GM23338 (cell line): Measurements from ENCODE around the gene WDR70. TPM values are rescaled to one million over a fixed set of nuclear protein-coding genes. Genes with fewer than 3 reads are reported as not detected.
"Not testable (repeated sequence)": the region's sequence is repeated elsewhere in the genome, so short reads cannot be mapped to it uniquely, and the experiment has no call there.

Experiments
- ATAC-seq: fragments of 200-7000 bp; cut with Tn5 transposase; 3 replicates; pipeline ENCODE4 v1.9.1; 2020
- DNase-seq: peaks from one replicate; pipeline ENCODE4 v3.0.0-alpha.2; 2015; ENCODE audit warnings: low spot score
- H2AFZ ChIP-seq: fragments of 200-600 bp; sonication (generic); 2 replicates; pipeline ENCODE4 v1.8.0; 2016; ENCODE audit warnings: antibody characterized with exemption, mild to moderate bottlenecking, moderate library complexity
- H3F3A ChIP-seq: fragments of 200-600 bp; sonication (generic); replicated peaks from 2 replicates; pipeline ENCODE4 v1.8.0; 2017; ENCODE audit warnings: antibody characterized with exemption, mixed run types, low read depth
- H3K27ac ChIP-seq: fragments of 200-600 bp; sonication (generic); 2 replicates; pipeline ENCODE4 v1.6.1; 2016; ENCODE audit warnings: low read depth
- H3K27me3 ChIP-seq: fragments of 200-600 bp; sonication (generic); 2 replicates; pipeline ENCODE4 v1.8.0; 2016; ENCODE audit warnings: mild to moderate bottlenecking, mixed run types, moderate library complexity; ENCODE audit not compliant: insufficient read depth
- H3K36me3 ChIP-seq: fragments of 200-600 bp; sonication (generic); 2 replicates; pipeline ENCODE4 v1.8.0; 2016; ENCODE audit warnings: mild to moderate bottlenecking; ENCODE audit not compliant: insufficient read depth
- H3K4me1 ChIP-seq: fragments of 200-600 bp; sonication (generic); 2 replicates; pipeline ENCODE4 v1.8.0; 2016; ENCODE audit warnings: mild to moderate bottlenecking, moderate library complexity; ENCODE audit not compliant: insufficient read depth
- H3K4me2 ChIP-seq: fragments of 200-600 bp; sonication (generic); 2 replicates; pipeline ENCODE4 v1.7.1; 2017; ENCODE audit warnings: mixed run types
- H3K4me3 ChIP-seq: fragments of 200-600 bp; sonication (generic); 2 replicates; pipeline ENCODE4 v1.6.1; 2016; ENCODE audit warnings: mixed run types
- H3K79me2 ChIP-seq: fragments of 200-600 bp; sonication (generic); replicated peaks from 2 replicates; pipeline ENCODE4 v1.8.0; 2017; ENCODE audit warnings: mild to moderate bottlenecking; ENCODE audit not compliant: insufficient read depth
- H3K9me2 ChIP-seq: fragments of 200-600 bp; sonication (generic); 2 replicates; pipeline ENCODE4 v1.8.0; 2017; ENCODE audit not compliant: insufficient read depth
- H4K20me1 ChIP-seq: fragments of 200-600 bp; sonication (generic); replicated peaks from 2 replicates; pipeline ENCODE4 v1.8.0; 2017; ENCODE audit warnings: mild to moderate bottlenecking; ENCODE audit not compliant: insufficient read depth
- H3K27ac Mint-ChIP-seq: 2 replicates; pipeline ENCODE4 v1.8.0; 2020; ENCODE audit warnings: inconsistent platforms, mild to moderate bottlenecking, moderate library complexity, mixed read lengths
- H3K27me3 Mint-ChIP-seq: 3 replicates; pipeline ENCODE4 v1.8.0; 2022; ENCODE audit warnings: low read depth, mild to moderate bottlenecking, moderate library complexity, mixed read lengths, inconsistent platforms; ENCODE audit not compliant: insufficient read depth, poor library complexity
- H3K36me3 Mint-ChIP-seq: 3 replicates; pipeline ENCODE4 v1.8.0; 2021; ENCODE audit warnings: low read depth, mild to moderate bottlenecking, inconsistent platforms, moderate library complexity, mixed read lengths
- H3K4me1 Mint-ChIP-seq: 3 replicates; pipeline ENCODE4 v1.8.0; 2020; ENCODE audit warnings: mild to moderate bottlenecking, inconsistent platforms, mixed read lengths
- H3K4me3 Mint-ChIP-seq: 3 replicates; pipeline ENCODE4 v1.8.0; 2021; ENCODE audit warnings: moderate library complexity, mild to moderate bottlenecking, inconsistent platforms, mixed read lengths
- H3K9me3 Mint-ChIP-seq: 3 replicates; pipeline ENCODE4 v1.8.0; 2020; ENCODE audit warnings: moderate library complexity, mild to moderate bottlenecking, inconsistent platforms, mixed read lengths
- CTCF ChIP-seq, 2 experiments: fragments of 200-600 bp in 1 of 2; sonication (generic) in 1 of 2; conservative IDR thresholded peaks; 2 replicates each; pipeline versions ENCODE4 v1.5.1 to v1.6.1; 2016 to 2017; ENCODE audit warnings: antibody characterized with exemption in 2 of 2, low read depth in 2 of 2, mild to moderate bottlenecking in 2 of 2, moderate library complexity in 1 of 2
- EZH2 ChIP-seq: fragments of 200-600 bp; sonication (generic); IDR thresholded peaks from one replicate; pipeline ENCODE4 v1.8.0; 2017; ENCODE audit warnings: antibody characterized with exemption, mild to moderate bottlenecking, low read depth; ENCODE audit not compliant: unreplicated experiment
- JUNB ChIP-seq: IDR thresholded peaks from one replicate; pipeline ENCODE4 v1.6.1; 2016; ENCODE audit warnings: antibody characterized with exemption; ENCODE audit not compliant: unreplicated experiment
- POLR2AphosphoS5 ChIP-seq: IDR thresholded peaks from 2 replicates; pipeline ENCODE4 v1.6.1; 2016; ENCODE audit warnings: antibody characterized with exemption, low read depth
- STAT1 ChIP-seq: IDR thresholded peaks from one replicate; pipeline ENCODE4 v1.6.1; 2016; ENCODE audit warnings: antibody characterized with exemption; ENCODE audit not compliant: unreplicated experiment
- ZNF331 ChIP-seq: fragments of 250-450 bp; sonication (Bioruptor Pico); IDR thresholded peaks from 2 replicates; pipeline ENCODE4 v1.5.0; 2020; ENCODE audit warnings: low read depth, mild to moderate bottlenecking, moderate library complexity
- polyA plus RNA-seq: library from polyadenylated mRNA; unstranded; fragments of >200 nt; fragmentation: Nextera tagmentation; extraction: Ambion mirVana; gene quantifications from 2 replicates; pipeline ENCODE4 v1.2.1, GENCODE V29; 2016
- total RNA-seq: library from RNA; depleted of rRNA; stranded (reverse); fragments of >200 nt; shearing (Covaris generic); gene quantifications from 2 replicates; pipeline ENCODE4 v1.2.3, GENCODE V29; 2014

The WDR70 gene
- total and polyA plus RNA-seq, 2 experiments from 2014 or later = 34.9 to 86.7 TPM

- not testable (repeated sequence) for H3K9me2 ChIP-seq, H4K20me1 ChIP-seq, DNase-seq, H3K27me3 Mint-ChIP-seq, H3K27me3 ChIP-seq, H3K79me2 ChIP-seq, H3K27ac ChIP-seq, H3K4me3 Mint-ChIP-seq, H3K36me3 ChIP-seq, H3K4me3 ChIP-seq, ATAC-seq, H3F3A ChIP-seq, H3K4me2 ChIP-seq, H2AFZ ChIP-seq, H3K4me1 ChIP-seq, H3K4me1 Mint-ChIP-seq, H3K27ac Mint-ChIP-seq
- Mint-ChIP-seq H3K9me3 (peaks cover 15% of the 10 kb centered on the region; the same call in 2 of the 3 replicates), H3K36me3 (peaks cover 55% of the 10 kb centered on the region)
Observed at GRCh38 chr5:37445783-37446182, 66.7 kb downstream of the WDR70 start.

GRCh38 chr5:37448941-37449340, 69.8 kb downstream of the WDR70 start:
- H3F3A ChIP-seq = no peaks in the 10 kb centered on the region
- no peaks in the 10 kb centered on the region for H3K4me1 Mint-ChIP-seq
- H3K27ac ChIP-seq = no peak overlapping the region
- H3K27me3 Mint-ChIP-seq = peaks cover 3% of the 10 kb centered on the region
- H3K27me3 ChIP-seq = no peaks in the 10 kb centered on the region
- DNase-seq (no peak), ATAC-seq (no peak)
- TF ChIP-seq ZNF331 (CRISPR knock-in tag) (no peak), JUNB (no peak), CTCF (conservative IDR thresholded peaks at IDR 0.05; ENCODE audit: low read depth in 2 of 2) (no peak), STAT1 (no peak), POLR2AphosphoS5 (no peak), EZH2 (no peak)
- H2AFZ ChIP-seq = no peak overlapping the region
- H3K27ac Mint-ChIP-seq = no peak overlapping the region
- no peaks in the 10 kb centered on the region for H3K4me1 ChIP-seq
- H3K9me2 ChIP-seq = no peaks in the 10 kb centered on the region
- H4K20me1 ChIP-seq = no peaks in the 10 kb centered on the region
- H3K9me3 Mint-ChIP-seq = peaks cover 36% of the 10 kb centered on the region
- H3K36me3 Mint-ChIP-seq = peaks cover 82% of the 10 kb centered on the region
- no peaks in the 10 kb centered on the region for H3K79me2 ChIP-seq
- H3K36me3 ChIP-seq = peaks cover 8% of the 10 kb centered on the region; the same call in 1 of the 2 replicates
- H3K4me3 Mint-ChIP-seq = no peak overlapping the region
- H3K4me3 ChIP-seq = no peak overlapping the region
- no peak overlapping the region for H3K4me2 ChIP-seq

GRCh38 chr5:37451991-37452390, 72.9 kb downstream of the WDR70 start:
- not testable (repeated sequence) for H3K27ac Mint-ChIP-seq, H3K4me3 ChIP-seq, H3K4me1 Mint-ChIP-seq, H3K27ac ChIP-seq, ATAC-seq, H3F3A ChIP-seq, H4K20me1 ChIP-seq, H3K27me3 ChIP-seq, H3K4me1 ChIP-seq, H3K27me3 Mint-ChIP-seq, H3K36me3 ChIP-seq, H3K4me3 Mint-ChIP-seq, DNase-seq, H3K4me2 ChIP-seq, H3K79me2 ChIP-seq, H3K9me2 ChIP-seq, H2AFZ ChIP-seq
- Mint-ChIP-seq H3K9me3 (peaks cover 35% of the 10 kb centered on the region), H3K36me3 (peaks cover 64% of the 10 kb centered on the region)

- H3K4me3 ChIP-seq, H3K27me3 ChIP-seq, H3K4me1 Mint-ChIP-seq, H3K4me3 Mint-ChIP-seq, H3K36me3 ChIP-seq, DNase-seq, H3K27ac Mint-ChIP-seq, H3K27ac ChIP-seq, ATAC-seq, H3F3A ChIP-seq, H2AFZ ChIP-seq, H3K27me3 Mint-ChIP-seq, H3K4me2 ChIP-seq, H3K79me2 ChIP-seq, H4K20me1 ChIP-seq, H3K4me1 ChIP-seq, H3K9me2 ChIP-seq: not testable (repeated sequence)
- H3K9me3 Mint-ChIP-seq = peaks cover 28% of the 10 kb centered on the region
- peaks cover 55% of the 10 kb centered on the region for H3K36me3 Mint-ChIP-seq
Observed at GRCh38 chr5:37453252-37453651, 74.1 kb downstream of the WDR70 start.

- not testable (repeated sequence) for H3K27ac Mint-ChIP-seq, H3K27me3 ChIP-seq, H3K4me3 ChIP-seq, H2AFZ ChIP-seq, H3K4me1 ChIP-seq, H3K4me3 Mint-ChIP-seq, H3K27ac ChIP-seq, H3F3A ChIP-seq, ATAC-seq, H3K27me3 Mint-ChIP-seq, H3K36me3 ChIP-seq, H3K4me2 ChIP-seq, H3K79me2 ChIP-seq, H3K4me1 Mint-ChIP-seq, H4K20me1 ChIP-seq, DNase-seq, H3K9me2 ChIP-seq
- H3K36me3 Mint-ChIP-seq = peaks cover 48% of the 10 kb centered on the region
- H3K9me3 Mint-ChIP-seq = peaks cover 28% of the 10 kb centered on the region
Observed at GRCh38 chr5:37454402-37455055, 75.4 kb downstream of the WDR70 start.
